Chondrocyte (in vitro differentiated cells): Measurements from ENCODE around the gene SSH2. TPM values are rescaled to one million over a fixed set of nuclear protein-coding genes. Genes with fewer than 3 reads are reported as not detected.

ENCODE experiments used
- DNase-seq: peaks from one replicate; pipeline ENCODE4 v3.0.0; 2021; ENCODE audit warnings: mixed read lengths, low spot score
- H3K27ac Mint-ChIP-seq: one replicate; pipeline ENCODE4 v1.8.0; 2021; ENCODE audit warnings: mild to moderate bottlenecking, moderate library complexity, mixed read lengths; ENCODE audit not compliant: unreplicated experiment
- H3K27me3 Mint-ChIP-seq: 2 replicates; pipeline ENCODE4 v1.8.0; 2021; ENCODE audit warnings: low read depth, mixed read lengths
- H3K36me3 Mint-ChIP-seq: 2 replicates; pipeline ENCODE4 v1.8.0; 2021; ENCODE audit warnings: low read depth, mixed read lengths
- H3K4me1 Mint-ChIP-seq: 2 replicates; pipeline ENCODE4 v1.8.0; 2021; ENCODE audit warnings: low read depth, mild to moderate bottlenecking, mixed read lengths
- H3K4me3 Mint-ChIP-seq: one replicate; pipeline ENCODE4 v1.8.0; 2021; ENCODE audit warnings: mild to moderate bottlenecking, moderate library complexity, mixed read lengths; ENCODE audit not compliant: unreplicated experiment
- H3K9me3 Mint-ChIP-seq: 2 replicates; pipeline ENCODE4 v1.8.0; 2021; ENCODE audit warnings: low read depth, mixed read lengths
- total RNA-seq: library from RNA; stranded (reverse); gene quantifications from 3 replicates; pipeline ENCODE4 v1.2.1, GENCODE V29; 2021
- TF ChIP-seq, protein P1 (sequence below): fragments of 200-600 bp; sonication (generic); IDR thresholded peaks from 2 replicates; pipeline ENCODE4 v1.5.0; 2021; ENCODE audit warnings: antibody characterized with exemption, mild to moderate bottlenecking, moderate library complexity

SSH2 gene
- total RNA-seq, 1 donor from 2014 or later, result 14.1 TPM

GRCh38 chr17:29615492-29616299 lies 314.3 kb downstream of the SSH2 start:
- DNase-seq, result peak; percentile 87
- Mint-ChIP-seq H3K27me3 (peaks cover 2% of the 10 kb centered on the region), H3K4me1 (peaks cover 37% of the 10 kb centered on the region), H3K9me3 (no peaks in the 10 kb centered on the region), H3K36me3 (no peaks in the 10 kb centered on the region), H3K27ac (peak overlapping the region; percentile 59), H3K4me3 (peak overlapping the region; percentile 77)
- TF ChIP-seq, protein P1, sequence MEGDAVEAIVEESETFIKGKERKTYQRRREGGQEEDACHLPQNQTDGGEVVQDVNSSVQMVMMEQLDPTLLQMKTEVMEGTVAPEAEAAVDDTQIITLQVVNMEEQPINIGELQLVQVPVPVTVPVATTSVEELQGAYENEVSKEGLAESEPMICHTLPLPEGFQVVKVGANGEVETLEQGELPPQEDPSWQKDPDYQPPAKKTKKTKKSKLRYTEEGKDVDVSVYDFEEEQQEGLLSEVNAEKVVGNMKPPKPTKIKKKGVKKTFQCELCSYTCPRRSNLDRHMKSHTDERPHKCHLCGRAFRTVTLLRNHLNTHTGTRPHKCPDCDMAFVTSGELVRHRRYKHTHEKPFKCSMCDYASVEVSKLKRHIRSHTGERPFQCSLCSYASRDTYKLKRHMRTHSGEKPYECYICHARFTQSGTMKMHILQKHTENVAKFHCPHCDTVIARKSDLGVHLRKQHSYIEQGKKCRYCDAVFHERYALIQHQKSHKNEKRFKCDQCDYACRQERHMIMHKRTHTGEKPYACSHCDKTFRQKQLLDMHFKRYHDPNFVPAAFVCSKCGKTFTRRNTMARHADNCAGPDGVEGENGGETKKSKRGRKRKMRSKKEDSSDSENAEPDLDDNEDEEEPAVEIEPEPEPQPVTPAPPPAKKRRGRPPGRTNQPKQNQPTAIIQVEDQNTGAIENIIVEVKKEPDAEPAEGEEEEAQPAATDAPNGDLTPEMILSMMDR, result no peak

GRCh38 chr17:29615048-29615385 lies 315.0 kb downstream of the SSH2 start:
- DNase-seq, result no peak
- H3K27me3 Mint-ChIP-seq, result peaks cover 2% of the 10 kb centered on the region
- peaks cover 35% of the 10 kb centered on the region for H3K4me1 Mint-ChIP-seq
- TF ChIP-seq, protein P1, result no peak
- no peaks in the 10 kb centered on the region for H3K9me3 Mint-ChIP-seq
- H3K4me3 Mint-ChIP-seq, result peak overlapping the region; percentile 77
- peak overlapping the region; percentile 65 for H3K27ac Mint-ChIP-seq
- no peaks in the 10 kb centered on the region for H3K36me3 Mint-ChIP-seq

- Mint-ChIP-seq H3K4me3 (peak overlapping the region; percentile 35), H3K4me1 (peaks cover 30% of the 10 kb centered on the region), H3K27me3 (peaks cover 2% of the 10 kb centered on the region), H3K9me3 (no peaks in the 10 kb centered on the region), H3K27ac (peak overlapping the region; percentile 65), H3K36me3 (no peaks in the 10 kb centered on the region)
- no peak for DNase-seq
- TF ChIP-seq, protein P1, result no peak
These were observed 315.5 kb downstream of the SSH2 start for GRCh38 chr17:29614349-29615047.

GRCh38 chr17:29613856-29614255 lies 316.2 kb downstream of the SSH2 start:
- Mint-ChIP-seq H3K4me1 (peaks cover 24% of the 10 kb centered on the region), H3K36me3 (no peaks in the 10 kb centered on the region), H3K27ac (no peak overlapping the region), H3K4me3 (no peak overlapping the region), H3K9me3 (no peaks in the 10 kb centered on the region), H3K27me3 (peaks cover 2% of the 10 kb centered on the region)
- peak; percentile 59 for DNase-seq
- TF ChIP-seq, protein P1, result no peak

GRCh38 chr17:29613352-29613837 lies 316.6 kb downstream of the SSH2 start:
- DNase-seq, result no peak
- TF ChIP-seq, protein P1, result peak; percentile 76
- peaks cover 2% of the 10 kb centered on the region for H3K27me3 Mint-ChIP-seq

More at GRCh38 chr17:29613352-29613837, 316.6 kb downstream of the SSH2 start:
- Mint-ChIP-seq H3K27ac (no peak overlapping the region), H3K4me1 (peaks cover 22% of the 10 kb centered on the region), H3K9me3 (no peaks in the 10 kb centered on the region), H3K4me3 (no peak overlapping the region), H3K36me3 (no peaks in the 10 kb centered on the region)
